ENCODE measurements around the gene POU2F1.
"Not testable (repeated sequence)": the region's sequence is repeated elsewhere in the genome, so short reads cannot be mapped to it uniquely, and the experiment has no call there.

The POU2F1 gene

GRCh38 chr1:167230437-167230836, 9.8 kb downstream of the POU2F1 start:
- no peak for DNase-seq (ENCODE audit: low read depth in 1 of 2, low spot score in 1 of 2)

GRCh38 chr1:167231873-167232450, 11.3 kb downstream of the POU2F1 start:
- no peak for DNase-seq (ENCODE audit: low read depth in 1 of 2, low spot score in 1 of 2)

- no peak for DNase-seq (ENCODE audit: low read depth in 1 of 2, low spot score in 1 of 2)
Observed at GRCh38 chr1:167232801-167233200, 12.1 kb downstream of the POU2F1 start.

GRCh38 chr1:167233373-167233772, 12.7 kb downstream of the POU2F1 start:
- DNase-seq (ENCODE audit: low read depth in 1 of 2, low spot score in 1 of 2), result no peak

- DNase-seq (ENCODE audit: low read depth in 1 of 2, low spot score in 1 of 2), result no peak
Observed at GRCh38 chr1:167237000-167237399, 16.3 kb downstream of the POU2F1 start.

GRCh38 chr1:167238713-167239112, 18.0 kb downstream of the POU2F1 start:
- no peak for DNase-seq (ENCODE audit: low read depth in 1 of 2, low spot score in 1 of 2)

- DNase-seq (ENCODE audit: low read depth in 1 of 2, low spot score in 1 of 2), result no peak
Observed at GRCh38 chr1:167239257-167239656, 18.6 kb downstream of the POU2F1 start.

- DNase-seq (ENCODE audit: low read depth in 1 of 2, low spot score in 1 of 2), result no peak
Observed at GRCh38 chr1:167244244-167244643, 23.6 kb downstream of the POU2F1 start.

- not testable (repeated sequence) for DNase-seq (ENCODE audit: low read depth in 1 of 2, low spot score in 1 of 2)
Observed at GRCh38 chr1:167245168-167245567, 24.5 kb downstream of the POU2F1 start.

- DNase-seq (ENCODE audit: low read depth in 1 of 2, low spot score in 1 of 2), result no peak
Observed at GRCh38 chr1:167246971-167247370, 26.3 kb downstream of the POU2F1 start.

GRCh38 chr1:167247754-167248153, 27.1 kb downstream of the POU2F1 start:
- DNase-seq (ENCODE audit: low read depth in 1 of 2, low spot score in 1 of 2), result no peak

GRCh38 chr1:167248707-167249642, 28.3 kb downstream of the POU2F1 start:
- DNase-seq (ENCODE audit: low read depth in 1 of 2, low spot score in 1 of 2), result no peak

- DNase-seq (ENCODE audit: low read depth in 1 of 2, low spot score in 1 of 2), result no peak
Observed at GRCh38 chr1:167249702-167250101, 29.0 kb downstream of the POU2F1 start.

- DNase-seq (ENCODE audit: low read depth in 1 of 2, low spot score in 1 of 2), result no peak
Observed at GRCh38 chr1:167250482-167250881, 29.8 kb downstream of the POU2F1 start.

- DNase-seq (ENCODE audit: low read depth in 1 of 2, low spot score in 1 of 2), result no peak
Observed at GRCh38 chr1:167251472-167251871, 30.8 kb downstream of the POU2F1 start.

GRCh38 chr1:167252986-167253385, 32.3 kb downstream of the POU2F1 start:
- DNase-seq (ENCODE audit: low read depth in 1 of 2, low spot score in 1 of 2), result no peak

- DNase-seq (ENCODE audit: low read depth in 1 of 2, low spot score in 1 of 2), result no peak
Observed at GRCh38 chr1:167258858-167259257, 38.2 kb downstream of the POU2F1 start.

GRCh38 chr1:167262836-167263235, 42.1 kb downstream of the POU2F1 start:
- DNase-seq (ENCODE audit: low read depth in 1 of 2, low spot score in 1 of 2), result no peak

GRCh38 chr1:167263344-167263743, 42.7 kb downstream of the POU2F1 start:
- no peak for DNase-seq (ENCODE audit: low read depth in 1 of 2, low spot score in 1 of 2)

- no peak for DNase-seq (ENCODE audit: low read depth in 1 of 2, low spot score in 1 of 2)
Observed at GRCh38 chr1:167263819-167264464, 43.3 kb downstream of the POU2F1 start.

- DNase-seq (ENCODE audit: low read depth in 1 of 2, low spot score in 1 of 2), result no peak
Observed at GRCh38 chr1:167266965-167267364, 46.3 kb downstream of the POU2F1 start.

- no peak for DNase-seq (ENCODE audit: low read depth in 1 of 2, low spot score in 1 of 2)
Observed at GRCh38 chr1:167268347-167268787, 47.7 kb downstream of the POU2F1 start.

Measured in activated CD4-positive, alpha-beta T cell treated with anti-CD3 and anti-CD28 coated beads, Interleukin-2, amount 50 U/mL, for 24 hours (primary cell).